ENCODE results near the gene ELAPOR1.

DNA sequence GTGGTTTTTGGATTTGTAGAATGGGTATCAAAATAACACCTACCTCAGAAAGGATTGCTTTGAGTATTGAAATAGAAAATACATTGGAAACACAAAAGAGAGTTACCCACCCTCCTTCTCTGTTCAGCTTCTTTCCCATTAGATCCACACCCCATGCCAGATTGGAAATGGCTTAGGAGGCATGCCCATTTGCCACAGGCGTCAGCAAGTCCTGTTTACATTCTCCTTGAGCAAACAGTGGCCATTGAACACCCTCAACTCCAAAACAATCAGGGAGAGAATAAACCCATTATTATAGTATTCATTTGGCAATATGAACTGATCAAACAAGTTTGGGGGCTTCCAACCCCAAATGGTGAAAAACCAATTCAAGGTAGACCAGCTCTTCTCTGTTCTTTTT is 2.4 kb downstream of the ELAPOR1 start:
- TF ChIP-seq, protein P1, sequence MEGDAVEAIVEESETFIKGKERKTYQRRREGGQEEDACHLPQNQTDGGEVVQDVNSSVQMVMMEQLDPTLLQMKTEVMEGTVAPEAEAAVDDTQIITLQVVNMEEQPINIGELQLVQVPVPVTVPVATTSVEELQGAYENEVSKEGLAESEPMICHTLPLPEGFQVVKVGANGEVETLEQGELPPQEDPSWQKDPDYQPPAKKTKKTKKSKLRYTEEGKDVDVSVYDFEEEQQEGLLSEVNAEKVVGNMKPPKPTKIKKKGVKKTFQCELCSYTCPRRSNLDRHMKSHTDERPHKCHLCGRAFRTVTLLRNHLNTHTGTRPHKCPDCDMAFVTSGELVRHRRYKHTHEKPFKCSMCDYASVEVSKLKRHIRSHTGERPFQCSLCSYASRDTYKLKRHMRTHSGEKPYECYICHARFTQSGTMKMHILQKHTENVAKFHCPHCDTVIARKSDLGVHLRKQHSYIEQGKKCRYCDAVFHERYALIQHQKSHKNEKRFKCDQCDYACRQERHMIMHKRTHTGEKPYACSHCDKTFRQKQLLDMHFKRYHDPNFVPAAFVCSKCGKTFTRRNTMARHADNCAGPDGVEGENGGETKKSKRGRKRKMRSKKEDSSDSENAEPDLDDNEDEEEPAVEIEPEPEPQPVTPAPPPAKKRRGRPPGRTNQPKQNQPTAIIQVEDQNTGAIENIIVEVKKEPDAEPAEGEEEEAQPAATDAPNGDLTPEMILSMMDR (IDR thresholded peaks at IDR 0.05; ENCODE audit: low read length): no peak
- no peak for TF ChIP-seq EZH2 (optimal IDR thresholded peaks at IDR 0.05; ENCODE audit: low read depth, low read length)
- no peak for TF ChIP-seq EZH2phosphoT487 (IDR thresholded peaks at IDR 0.05; ENCODE audit: low read length)
